MCF 10A (cell line): ENCODE measurements around the gene MAP2K7. TPM values are rescaled to one million over a fixed set of nuclear protein-coding genes. Genes with fewer than 3 reads are reported as not detected.

ENCODE experiments used
- BruUV-seq: library from RNA; stranded (reverse); fragments of 400-500 nt; replicated peaks from 2 replicates; lab custom pipeline; 2021; lab: Mats Ljungman, UMichigan
- CTCF ChIA-PET: fragments of 300-600 bp; sonication (Branson Sonifier 250); formaldehyde crosslinking; extraction: SDS; loops from one replicate; lab custom pipeline; 2021; ENCODE audit warnings: antibody characterized with exemption, inconsistent platforms; lab: Yijun Ruan, JAX
- POLR2A ChIA-PET: fragments of 300-600, 350-650 bp; sonication (Branson Sonifier 250); formaldehyde crosslinking; extraction: SDS; loops from one replicate; lab custom pipeline; 2020; ENCODE audit warnings: antibody characterized with exemption, inconsistent platforms; lab: Yijun Ruan, JAX
- DNase-seq: peaks from one replicate; pipeline ENCODE4 v3.0.0-alpha.2; 2018; ENCODE audit not compliant: unreplicated experiment
- H3K27ac Mint-ChIP-seq: one replicate; pipeline ENCODE4 v1.8.0; 2022; ENCODE audit warnings: mild to moderate bottlenecking, low read depth, mixed read lengths; ENCODE audit not compliant: unreplicated experiment
- H3K27me3 Mint-ChIP-seq: one replicate; pipeline ENCODE4 v1.8.0; 2022; ENCODE audit warnings: mixed read lengths; ENCODE audit not compliant: insufficient read depth, unreplicated experiment
- H3K36me3 Mint-ChIP-seq: one replicate; pipeline ENCODE4 v1.8.0; 2022; ENCODE audit warnings: mild to moderate bottlenecking, moderate library complexity, mixed read lengths; ENCODE audit not compliant: insufficient read depth, unreplicated experiment
- H3K4me1 Mint-ChIP-seq: one replicate; pipeline ENCODE4 v1.8.0; 2022; ENCODE audit warnings: mixed read lengths; ENCODE audit not compliant: insufficient read depth, unreplicated experiment
- H3K4me3 Mint-ChIP-seq: one replicate; pipeline ENCODE4 v1.8.0; 2022; ENCODE audit warnings: mild to moderate bottlenecking, moderate library complexity, mixed read lengths; ENCODE audit not compliant: unreplicated experiment
- H3K9me3 Mint-ChIP-seq: one replicate; pipeline ENCODE4 v1.8.0; 2022; ENCODE audit warnings: mixed read lengths; ENCODE audit not compliant: unreplicated experiment
- intact Hi-C: fragments of 100-400 bp; cut with micrococcal nuclease; formaldehyde crosslinking; loops from 2 replicates; pipeline ENCODE4 v1.14.1; 2022
- total RNA-seq: library from RNA; stranded (reverse); gene quantifications from 2 replicates; pipeline ENCODE4 v1.2.3, GENCODE V29; 2022
- TF ChIP-seq, protein P1 (sequence below): fragments of 200-600 bp; IDR thresholded peaks from one replicate; pipeline ENCODE4 v1.8.0; 2022; ENCODE audit warnings: antibody characterized with exemption, mild to moderate bottlenecking; ENCODE audit not compliant: unreplicated experiment

The MAP2K7 gene
- total RNA-seq, 1 experiment from 2014 or later, result 36.3 TPM

DNA sequence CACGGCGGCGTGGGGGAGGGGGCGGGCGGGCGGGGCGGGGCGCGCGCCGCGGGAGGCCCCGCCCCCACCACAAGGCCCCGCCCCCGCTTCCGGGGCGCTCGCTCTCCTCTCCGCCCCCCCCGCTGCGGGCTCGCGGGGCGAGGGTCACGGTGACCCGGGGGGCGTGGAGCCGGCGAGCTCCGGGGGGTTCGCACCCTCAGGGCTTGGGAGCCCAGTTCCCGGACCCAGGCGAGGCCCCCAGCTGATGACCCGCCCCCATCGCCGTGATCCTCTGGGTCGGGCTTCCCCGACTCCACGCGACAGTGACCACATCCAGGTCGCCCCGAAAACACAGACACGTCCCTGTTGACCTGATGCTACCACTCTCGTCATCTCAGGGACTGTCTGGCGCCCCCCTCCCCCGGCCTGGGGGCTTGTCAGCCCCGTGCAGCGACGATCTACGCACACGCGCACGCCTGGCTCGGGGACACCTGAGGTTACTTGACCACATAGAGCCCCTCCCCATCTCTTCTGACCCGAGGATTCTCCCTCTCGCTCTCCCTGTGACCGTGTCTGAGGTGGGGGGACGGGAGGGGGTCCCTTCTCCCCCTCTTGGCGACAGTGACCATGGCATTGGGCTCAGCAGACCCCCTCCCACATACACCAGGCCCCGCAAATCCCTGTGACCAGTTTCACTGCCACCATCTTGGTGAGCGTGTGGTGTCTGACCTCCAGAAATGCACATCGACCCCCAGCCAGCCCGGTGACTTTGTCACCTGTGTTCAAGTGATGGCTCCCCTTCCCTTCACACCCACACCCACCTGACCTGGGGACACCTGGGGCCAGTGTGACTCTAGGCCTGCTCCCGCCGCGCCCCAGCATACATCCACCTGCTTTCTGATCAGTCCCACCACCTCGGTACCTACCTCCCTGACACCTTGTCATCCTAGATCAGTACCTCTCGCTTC is 670 bp downstream of the MAP2K7 start:
- TF ChIP-seq, protein P1, sequence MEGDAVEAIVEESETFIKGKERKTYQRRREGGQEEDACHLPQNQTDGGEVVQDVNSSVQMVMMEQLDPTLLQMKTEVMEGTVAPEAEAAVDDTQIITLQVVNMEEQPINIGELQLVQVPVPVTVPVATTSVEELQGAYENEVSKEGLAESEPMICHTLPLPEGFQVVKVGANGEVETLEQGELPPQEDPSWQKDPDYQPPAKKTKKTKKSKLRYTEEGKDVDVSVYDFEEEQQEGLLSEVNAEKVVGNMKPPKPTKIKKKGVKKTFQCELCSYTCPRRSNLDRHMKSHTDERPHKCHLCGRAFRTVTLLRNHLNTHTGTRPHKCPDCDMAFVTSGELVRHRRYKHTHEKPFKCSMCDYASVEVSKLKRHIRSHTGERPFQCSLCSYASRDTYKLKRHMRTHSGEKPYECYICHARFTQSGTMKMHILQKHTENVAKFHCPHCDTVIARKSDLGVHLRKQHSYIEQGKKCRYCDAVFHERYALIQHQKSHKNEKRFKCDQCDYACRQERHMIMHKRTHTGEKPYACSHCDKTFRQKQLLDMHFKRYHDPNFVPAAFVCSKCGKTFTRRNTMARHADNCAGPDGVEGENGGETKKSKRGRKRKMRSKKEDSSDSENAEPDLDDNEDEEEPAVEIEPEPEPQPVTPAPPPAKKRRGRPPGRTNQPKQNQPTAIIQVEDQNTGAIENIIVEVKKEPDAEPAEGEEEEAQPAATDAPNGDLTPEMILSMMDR, result no peak
- Mint-ChIP-seq H3K36me3 (peaks cover 28% of the 10 kb centered on the region), H3K9me3 (no peaks in the 10 kb centered on the region), H3K27ac (peak overlapping the region; percentile 98), H3K4me3 (peak overlapping the region; percentile 97), H3K4me1 (peaks cover 32% of the 10 kb centered on the region), H3K27me3 (no peaks in the 10 kb centered on the region)
- intact Hi-C loops, result loop anchor here (5.0 kb wide), 1 partner anchor 52 kb away; no protein-coding TSS in a partner anchor
- BruUV-seq, result no TSS peak
- ChIA-PET CTCF (interaction anchor here (0.7 to 1.2 kb wide), 9 partner anchors 11 to 97 kb away, joined by 3 to 12 read pairs (median 4); no protein-coding TSS in a partner anchor), POLR2A (interaction anchor here (0.9 to 8.7 kb wide), 20 partner anchors 7 to 285 kb away, joined by 3 to 91 read pairs (median 4); partner anchors contain the start of genes EVI5L, LRRC8E, SNAPC2 and TGFBR3L)
- peak; percentile 29 for DNase-seq

DNA sequence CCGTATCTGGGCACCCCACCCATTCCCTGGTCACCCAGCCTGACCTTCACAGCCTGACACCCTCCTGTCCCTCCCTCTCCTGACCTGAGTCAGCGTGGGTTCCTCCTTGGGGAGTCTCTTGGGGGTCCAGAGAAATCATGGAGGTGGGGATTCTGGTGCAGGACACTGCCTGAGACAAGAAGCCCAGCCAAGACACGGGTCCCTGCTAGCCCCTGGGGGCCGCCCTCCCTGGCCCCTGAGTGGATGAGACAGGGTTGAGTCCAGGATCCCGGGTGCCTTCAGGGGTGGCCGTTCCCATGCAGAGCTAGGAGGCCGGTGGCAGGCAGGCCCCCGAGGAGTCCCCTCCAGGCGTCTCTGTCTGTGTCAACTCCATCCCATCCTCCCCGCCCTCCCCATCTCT is 1.6 kb downstream of the MAP2K7 start:
- POLR2A ChIA-PET, result no interaction called here
- no peak for DNase-seq
- Mint-ChIP-seq H3K36me3 (peaks cover 23% of the 10 kb centered on the region), H3K27me3 (no peaks in the 10 kb centered on the region), H3K4me1 (peaks cover 32% of the 10 kb centered on the region), H3K9me3 (no peaks in the 10 kb centered on the region), H3K27ac (peak overlapping the region; percentile 98), H3K4me3 (peak overlapping the region; percentile 97)
- BruUV-seq, result no TSS peak
- intact Hi-C loops, result no loop called here
- TF ChIP-seq, protein P1, result no peak
- CTCF ChIA-PET, result interaction anchor here (0.6 to 1.1 kb wide), 2 partner anchors 12 to 57 kb away, joined by 3 to 6 read pairs; no protein-coding TSS in a partner anchor

DNA sequence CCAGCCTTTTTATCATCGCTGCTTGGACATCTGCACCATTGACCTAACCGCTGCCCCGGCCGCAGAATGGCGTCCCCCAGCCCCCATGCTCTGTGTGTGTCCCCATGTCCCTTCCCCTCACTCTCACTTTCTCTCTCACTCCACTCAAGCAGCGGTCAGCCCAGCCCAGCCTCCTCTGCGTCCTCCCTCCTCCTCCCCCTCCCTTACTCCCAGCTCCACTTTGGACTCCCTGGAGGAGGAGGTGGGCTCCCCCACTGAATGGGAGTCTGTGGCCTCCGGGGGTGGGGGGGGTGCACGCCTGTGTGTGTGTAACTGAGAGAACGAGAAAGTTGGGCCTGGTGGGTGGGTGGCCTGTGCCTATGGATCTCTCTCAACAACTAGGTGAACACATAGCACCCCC is 2.2 kb downstream of the MAP2K7 start:
- peak overlapping the region; percentile 98 for H3K27ac Mint-ChIP-seq
- no peaks in the 10 kb centered on the region for H3K9me3 Mint-ChIP-seq
- POLR2A ChIA-PET, result no interaction called here
- TF ChIP-seq, protein P1, result no peak
- no TSS peak for BruUV-seq
- H3K36me3 Mint-ChIP-seq, result peaks cover 23% of the 10 kb centered on the region
- intact Hi-C loops, result no loop called here
- DNase-seq, result no peak
- peak overlapping the region; percentile 97 for H3K4me3 Mint-ChIP-seq
- peaks cover 29% of the 10 kb centered on the region for H3K4me1 Mint-ChIP-seq
- no peaks in the 10 kb centered on the region for H3K27me3 Mint-ChIP-seq
- CTCF ChIA-PET, result interaction anchor here (0.6 to 1.1 kb wide), 2 partner anchors 12 to 57 kb away, joined by 3 to 6 read pairs; no protein-coding TSS in a partner anchor

DNA sequence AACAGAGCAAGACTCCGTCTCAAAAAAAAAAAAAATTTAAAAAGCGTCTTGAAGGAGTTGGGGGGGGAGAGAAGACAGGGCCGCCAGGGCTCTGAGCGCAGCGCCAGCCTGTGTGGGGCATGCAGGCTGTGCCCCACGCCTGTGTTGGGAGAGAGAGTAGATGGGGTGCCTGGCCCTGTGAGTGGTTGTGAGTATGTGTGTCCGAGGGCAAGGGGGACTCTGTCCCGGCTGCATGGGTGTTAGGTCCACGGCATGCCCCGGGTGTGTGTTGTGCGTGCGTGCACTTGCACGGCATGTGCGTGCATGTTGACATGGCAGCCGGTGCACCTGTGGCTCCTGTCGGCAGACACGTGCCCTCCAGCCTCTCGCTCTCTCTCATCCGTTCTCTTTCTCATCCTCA is 3.4 kb downstream of the MAP2K7 start:
- TF ChIP-seq, protein P1, result no peak
- H3K4me3 Mint-ChIP-seq, result peak overlapping the region; percentile 31
- peak overlapping the region; percentile 59 for H3K27ac Mint-ChIP-seq
- ChIA-PET POLR2A (no interaction called here), CTCF (no interaction called here)
- intact Hi-C loops, result no loop called here
- peaks cover 22% of the 10 kb centered on the region for H3K4me1 Mint-ChIP-seq
- no TSS peak for BruUV-seq
- H3K27me3 Mint-ChIP-seq, result no peaks in the 10 kb centered on the region
- H3K36me3 Mint-ChIP-seq, result peaks cover 27% of the 10 kb centered on the region
- DNase-seq, result no peak
- no peaks in the 10 kb centered on the region for H3K9me3 Mint-ChIP-seq
